Panc1 (cell line): ENCODE data around the gene SSR4.

Source experiments
- CTCF ChIP-seq: fragments of 450-650 bp; IDR thresholded peaks from 2 replicates; pipeline ENCODE4 v1.5.1; 2017; ENCODE audit warnings: mild to moderate bottlenecking
- POLR2AphosphoS5 ChIP-seq: IDR thresholded peaks from 2 replicates; pipeline ENCODE4 v1.6.1; 2012; ENCODE audit warnings: mild to moderate bottlenecking, low read depth, low read length, moderate library complexity
- REST ChIP-seq, 2 experiments: IDR thresholded peaks; 2 replicates each; pipeline ENCODE4 v1.6.1; 2011 to 2012; ENCODE audit warnings: low read depth in 2 of 2, control low read depth in 1 of 2, low read length in 1 of 2, mild to moderate bottlenecking in 1 of 2, moderate library complexity in 1 of 2; ENCODE audit not compliant: insufficient read depth in 1 of 2
- TCF7L2 ChIP-seq: IDR thresholded peaks from 2 replicates; pipeline ENCODE4 v1.6.1; 2011; ENCODE audit warnings: mild to moderate bottlenecking, low read depth, low read length, inconsistent platforms

- TF ChIP-seq CTCF: no peak
- TF ChIP-seq REST (IDR thresholded peaks at IDR 0.05; ENCODE audit: insufficient read depth in 1 of 2, low read depth in 2 of 2, low read length in 1 of 2): no peak
- TF ChIP-seq POLR2AphosphoS5: no peak
- TF ChIP-seq TCF7L2: no peak
These were observed 30.6 kb downstream of the SSR4 start for GRCh38 chrX:153825042-153825441.
